Esophagus squamous epithelium (tissue), 5 donors: ENCODE measurements around the gene FMNL1. TPM values are rescaled to one million over a fixed set of nuclear protein-coding genes. Genes with fewer than 3 reads are reported as not detected.
"Not testable (repeated sequence)": the region's sequence is repeated elsewhere in the genome, so short reads cannot be mapped to it uniquely, and the experiment has no call there.

ENCODE experiments used
- DNase-seq: peaks from one replicate; lab custom pipeline; 2025; lab: John Stamatoyannopoulos, UW
- H3K27ac ChIP-seq, 4 donors: fragments of 200-600 bp; sonication (generic); one replicate each; pipeline ENCODE4 v1.5.1; 2016 to 2019; ENCODE audit warnings: mild to moderate bottlenecking in 1 of 4
- H3K27me3 ChIP-seq, 4 donors: fragments of 200-600 bp; sonication (generic); 1 replicate in 3 of 4; 2 replicates in 1 of 4; pipeline versions ENCODE4 v1.5.1 to v1.6.0; 2017 to 2021; ENCODE audit warnings: antibody characterized with exemption in 1 of 4
- H3K36me3 ChIP-seq, 3 donors: fragments of 200-600 bp; sonication (generic); one replicate each; pipeline ENCODE4 v1.5.1; 2016 to 2019
- H3K4me1 ChIP-seq, 3 donors: fragments of 200-600 bp; sonication (generic); one replicate each; pipeline ENCODE4 v1.5.1; 2017 to 2019
- H3K4me3 ChIP-seq, 4 donors: fragments of 200-600 bp; sonication (generic); 1 replicate in 3 of 4; 2 replicates in 1 of 4; pipeline ENCODE4 v1.5.1; 2016 to 2019; ENCODE audit warnings: mild to moderate bottlenecking in 2 of 4, moderate library complexity in 1 of 4
- H3K9me3 ChIP-seq, 3 donors: fragments of 200-600 bp; sonication (generic); one replicate each; pipeline ENCODE4 v1.5.1; 2016 to 2019
- CTCF ChIP-seq, 6 experiments: fragments of 450-650 bp in 4 of 6; fragments of 200-600 bp in 2 of 6; sonication (generic) in 2 of 6; IDR thresholded peaks; one replicate each; pipeline ENCODE4 v1.5.1; 2016 to 2019; ENCODE audit warnings: antibody characterized with exemption in 6 of 6, mild to moderate bottlenecking in 4 of 6, moderate library complexity in 4 of 6
- POLR2A ChIP-seq, 4 donors: fragments of 450-650 bp; IDR thresholded peaks; one replicate each; pipeline ENCODE4 v1.6.1; 2017; ENCODE audit warnings: antibody characterized with exemption in 4 of 4, mild to moderate bottlenecking in 4 of 4, moderate library complexity in 3 of 4
- WGBS, 2 donors: methylation state at CpG; one replicate each; pipeline ENCODE4 v1.1.5; 2018; 5-methylcytosine and 5-hydroxymethylcytosine counted together
- intact Hi-C: fragments of 100-400 bp; cut with DNase I; formaldehyde crosslinking; loops from one replicate; pipeline ENCODE4 v1.15.0; 2022
- total RNA-seq, 4 donors: library from RNA; depleted of rRNA; stranded (reverse); fragments of >200 nt; gene quantifications; one replicate each; pipeline ENCODE4 v1.1.0, GENCODE V29; 2016
- donor health status: DM: yes; HTN: yes; CAD: no.

Gene FMNL1
- total RNA-seq, 4 donors from 2014 or later: 3.5 to 16.8 (median 6.9) TPM

DNA sequence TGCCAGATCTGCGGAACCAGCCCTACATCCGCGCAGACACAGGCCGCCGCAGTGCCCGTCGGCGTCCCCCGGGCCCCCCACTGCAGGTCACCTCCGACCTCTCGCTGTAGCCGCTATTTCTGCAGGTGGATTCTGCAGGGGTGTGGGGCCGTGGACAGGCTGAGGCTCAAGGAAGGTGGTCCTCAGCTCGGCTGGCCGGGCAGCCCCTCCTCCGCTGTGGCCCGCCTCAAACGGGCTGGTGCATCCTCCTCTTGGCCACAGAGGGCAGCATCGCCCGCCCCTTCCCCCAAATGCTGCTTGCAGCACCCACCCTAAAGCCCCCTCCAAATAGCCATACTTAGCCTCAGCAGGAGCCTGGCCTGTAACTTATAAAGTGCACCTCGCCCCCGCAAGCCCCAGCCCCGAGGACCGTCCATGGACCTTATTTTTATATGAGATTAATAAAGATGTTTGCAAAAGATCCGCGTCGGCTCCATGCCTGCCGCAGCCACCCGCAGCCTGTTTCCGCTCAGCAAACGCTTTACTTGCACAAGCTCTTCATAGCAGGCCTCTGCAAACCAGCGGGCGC lies 25.3 kb downstream of the FMNL1 start:
- no peak for DNase-seq
- 0 to 9% methylated on average over 5 to 9 of the region's 33 CpGs for WGBS, 2 donors
- intact Hi-C loops: no loop called here
- H3K4me3 ChIP-seq: peak overlapping the region; percentile 50 to 73 (median 68)
- no peaks in the 10 kb centered on the region for H3K9me3 ChIP-seq
- TF ChIP-seq POLR2A (IDR thresholded peaks at IDR 0.05): no peak
- peak in 3 of 6 experiments; percentile 30 to 45 (median 32) for TF ChIP-seq CTCF (IDR thresholded peaks at IDR 0.05)
- H3K27me3 ChIP-seq: peaks cover 0 to 4% (median 0%) of the 10 kb centered on the region in 4 donors
- peaks cover 13 to 45% (median 17%) of the 10 kb centered on the region in 3 donors for H3K4me1 ChIP-seq
- H3K27ac ChIP-seq: peak overlapping the region; percentile 88 to 95 (median 90)
- peaks cover 0 to 34% (median 6%) of the 10 kb centered on the region in 3 donors for H3K36me3 ChIP-seq

- Histone ChIP-seq H3K4me3 (peak overlapping the region; percentile 50 to 73 (median 68)), H3K9me3 (no peaks in the 10 kb centered on the region), H3K27me3 (no peaks in the 10 kb centered on the region), H3K27ac (peak overlapping the region; percentile 88 to 95 (median 90)), H3K4me1 (peaks cover 13 to 47% (median 16%) of the 10 kb centered on the region in 3 donors), H3K36me3 (peaks cover 0 to 34% (median 6%) of the 10 kb centered on the region in 3 donors)
- intact Hi-C loops: no loop called here
- WGBS, 2 donors: 0 to 4% methylated on average over 18 to 20 of the region's 61 CpGs
- TF ChIP-seq POLR2A (IDR thresholded peaks at IDR 0.05) (peak in 2 of 4 donors; percentile 55 to 69), CTCF (IDR thresholded peaks at IDR 0.05) (no peak)
- peak; percentile 67 for DNase-seq
Measured at GRCh38 chr17:45247429-45248131, 25.9 kb downstream of the FMNL1 start.

DNA sequence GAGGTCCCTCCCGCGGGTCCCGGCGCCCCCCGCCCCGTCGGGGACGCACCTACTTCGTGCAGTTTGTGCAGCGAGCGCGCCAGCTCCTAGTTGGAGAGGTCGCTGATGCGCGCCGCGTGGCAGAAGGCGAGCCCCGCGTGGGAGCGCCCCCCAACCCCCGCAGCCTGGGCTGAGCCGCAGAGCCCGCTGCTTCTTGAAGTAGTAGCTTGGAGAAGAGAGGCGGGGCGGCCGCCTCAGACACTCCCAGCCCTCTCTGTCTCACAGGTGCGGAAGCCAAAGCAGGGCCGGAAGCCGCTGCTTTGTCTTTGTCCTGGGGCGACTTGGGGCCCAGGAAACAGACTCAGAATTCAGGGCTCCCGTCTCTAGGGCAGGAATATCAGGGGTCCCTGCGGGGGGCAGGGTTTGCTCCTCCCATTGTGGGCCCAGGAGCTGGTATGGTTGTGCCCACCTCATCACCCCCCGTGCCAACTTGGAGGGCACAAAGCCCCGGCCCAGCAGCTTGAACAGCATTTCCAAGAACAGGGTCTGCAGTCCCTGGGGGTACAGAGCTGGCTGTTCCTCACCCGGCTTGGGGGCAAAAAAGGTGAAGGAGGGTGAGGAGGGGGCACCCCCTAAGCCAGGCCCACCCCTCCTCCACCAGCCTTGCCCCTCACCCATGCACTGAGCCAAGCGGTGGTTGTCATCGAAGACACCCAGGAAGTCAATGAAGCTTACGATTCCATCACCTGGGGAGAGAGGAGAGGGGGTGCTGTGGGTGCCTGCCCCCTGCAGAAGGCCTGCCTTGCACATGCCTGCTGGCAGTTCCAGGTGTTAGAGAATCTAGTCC lies 26.7 kb downstream of the FMNL1 start:
- peak overlapping the region; percentile 88 to 95 (median 90) for H3K27ac ChIP-seq
- no peaks in the 10 kb centered on the region for H3K27me3 ChIP-seq
- H3K4me3 ChIP-seq: peak overlapping the region; percentile 50 to 73 (median 68)
- H3K4me1 ChIP-seq: peaks cover 13 to 47% (median 16%) of the 10 kb centered on the region in 3 donors
- TF ChIP-seq POLR2A (IDR thresholded peaks at IDR 0.05) (no peak), CTCF (IDR thresholded peaks at IDR 0.05) (peak in 1 of 6 experiments; percentile 10)
- 28 to 40% methylated on average over 1 to 6 of the region's 39 CpGs for WGBS, 2 donors
- peaks cover 0 to 29% (median 0%) of the 10 kb centered on the region in 3 donors for H3K36me3 ChIP-seq
- DNase-seq: no peak
- H3K9me3 ChIP-seq: no peaks in the 10 kb centered on the region
- intact Hi-C loops: no loop called here

DNA sequence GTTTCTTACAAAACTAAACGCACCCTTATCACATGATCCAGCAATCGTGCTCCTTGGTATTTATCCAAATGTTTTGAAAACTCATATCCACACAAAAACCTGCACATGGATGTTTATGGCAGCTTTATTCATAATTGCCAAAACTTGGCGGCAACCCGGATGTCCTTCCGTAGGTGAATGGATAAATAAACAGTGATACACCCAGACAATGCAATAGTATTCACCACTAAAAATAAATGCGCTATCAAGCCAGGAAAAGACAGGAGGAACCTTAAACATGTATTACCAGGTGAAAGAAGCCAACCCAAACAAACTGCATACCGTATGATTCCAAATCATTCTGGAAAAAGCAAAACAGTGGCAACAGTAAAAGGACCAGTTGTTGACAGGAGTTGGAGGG lies 30.2 kb downstream of the FMNL1 start:
- H3K36me3 ChIP-seq: peaks cover 0 to 3% (median 0%) of the 10 kb centered on the region in 3 donors
- H3K27me3 ChIP-seq: no peaks in the 10 kb centered on the region
- peak overlapping the region in 1 of 4 donors; percentile 21 for H3K27ac ChIP-seq
- intact Hi-C loops: no loop called here
- H3K4me1 ChIP-seq: peaks cover 5 to 31% (median 10%) of the 10 kb centered on the region in 3 donors
- WGBS, 2 donors: 50 to 64% methylated on average over 7 of the region's 7 CpGs
- H3K9me3 ChIP-seq: no peaks in the 10 kb centered on the region
- no peak overlapping the region for H3K4me3 ChIP-seq
- DNase-seq: no peak
- TF ChIP-seq POLR2A (IDR thresholded peaks at IDR 0.05): no peak
- no peak for TF ChIP-seq CTCF (IDR thresholded peaks at IDR 0.05)

- H3K9me3 ChIP-seq, intact Hi-C loops, H3K4me3 ChIP-seq, H3K27ac ChIP-seq, DNase-seq, H3K36me3 ChIP-seq, H3K27me3 ChIP-seq: not testable (repeated sequence)
- 85 to 91% methylated on average over 4 to 7 of the region's 7 CpGs for WGBS, 2 donors
- H3K4me1 ChIP-seq: peaks cover 0 to 18% (median 5%) of the 10 kb centered on the region in 3 donors
Measured at GRCh38 chr17:45253237-45253636, 31.6 kb downstream of the FMNL1 start.
